Mucosa of descending colon (tissue), 3 donors: ENCODE results near the gene BNC2. TPM values are rescaled to one million over a fixed set of nuclear protein-coding genes. Genes with fewer than 3 reads are reported as not detected.

Experiments
- ATAC-seq: fragments of 200-7000 bp; cut with Tn5 transposase; one replicate; pipeline ENCODE4 v1.9.1; 2020; ENCODE audit warnings: mild to moderate bottlenecking, moderate library complexity
- DNase-seq, 3 donors: peaks; one replicate each; pipeline ENCODE4 v3.0.0-alpha.2; 2020
- H3K36me3 ChIP-seq: fragments of 200-600 bp; one replicate; pipeline ENCODE4 v1.8.0; 2021; ENCODE audit warnings: low read depth, mild to moderate bottlenecking
- H3K4me1 ChIP-seq: fragments of 200-600 bp; one replicate; pipeline ENCODE4 v1.8.0; 2021; ENCODE audit warnings: low read depth, mild to moderate bottlenecking
- H3K4me3 ChIP-seq: fragments of 200-600 bp; one replicate; pipeline ENCODE4 v1.8.0; 2021; ENCODE audit warnings: mild to moderate bottlenecking
- H3K9me3 ChIP-seq: fragments of 200-600 bp; one replicate; pipeline ENCODE4 v1.8.0; 2021; ENCODE audit warnings: mild to moderate bottlenecking
- intact Hi-C, 2 donors: fragments of 100-400 bp; cut with DNase I in 1 of 2; cut with micrococcal nuclease in 1 of 2; formaldehyde crosslinking; loops; one replicate each; pipeline versions ENCODE4 v1.11.0 to v1.11.1; 2022; cut with DNase I, micrococcal nuclease
- total RNA-seq, 3 donors: library from RNA; stranded (reverse); fragmentation: NEBNext Ultra II Directional in 2 of 3; extraction: Animal tissue kit (Norgen Biotek cat#: 25700) in 2 of 3; gene quantifications; one replicate each; pipeline versions ENCODE4 v1.2.1 to v1.2.4, GENCODE V29; 2021 to 2023
- TF ChIP-seq, protein P1 (sequence below): fragments of 200-600 bp; IDR thresholded peaks from one replicate; pipeline ENCODE4 v1.8.0; 2022; ENCODE audit warnings: antibody characterized with exemption, mild to moderate bottlenecking
- donor health status: DM: no; HTN: no; CAD: no; lungs with moderate emphysema.
- donor health status: DM: no; HTN: no; CAD: no.
- donor health status: DM: no; HTN: yes; CAD: no.

The BNC2 gene
- total RNA-seq, 3 donors from 2014 or later, result 8.2 to 192 (median 12.0) TPM

GRCh38 chr9:16659096-16659495 is 211.4 kb downstream of the BNC2 start:
- ATAC-seq, result no peak
- intact Hi-C loops, result no loop called here

GRCh38 chr9:16656432-16657169 is 213.9 kb downstream of the BNC2 start:
- Histone ChIP-seq H3K4me3 (no peak overlapping the region), H3K4me1 (no peaks in the 10 kb centered on the region), H3K9me3 (no peaks in the 10 kb centered on the region), H3K36me3 (no peaks in the 10 kb centered on the region)
- intact Hi-C loops, result no loop called here
- TF ChIP-seq, protein P1, sequence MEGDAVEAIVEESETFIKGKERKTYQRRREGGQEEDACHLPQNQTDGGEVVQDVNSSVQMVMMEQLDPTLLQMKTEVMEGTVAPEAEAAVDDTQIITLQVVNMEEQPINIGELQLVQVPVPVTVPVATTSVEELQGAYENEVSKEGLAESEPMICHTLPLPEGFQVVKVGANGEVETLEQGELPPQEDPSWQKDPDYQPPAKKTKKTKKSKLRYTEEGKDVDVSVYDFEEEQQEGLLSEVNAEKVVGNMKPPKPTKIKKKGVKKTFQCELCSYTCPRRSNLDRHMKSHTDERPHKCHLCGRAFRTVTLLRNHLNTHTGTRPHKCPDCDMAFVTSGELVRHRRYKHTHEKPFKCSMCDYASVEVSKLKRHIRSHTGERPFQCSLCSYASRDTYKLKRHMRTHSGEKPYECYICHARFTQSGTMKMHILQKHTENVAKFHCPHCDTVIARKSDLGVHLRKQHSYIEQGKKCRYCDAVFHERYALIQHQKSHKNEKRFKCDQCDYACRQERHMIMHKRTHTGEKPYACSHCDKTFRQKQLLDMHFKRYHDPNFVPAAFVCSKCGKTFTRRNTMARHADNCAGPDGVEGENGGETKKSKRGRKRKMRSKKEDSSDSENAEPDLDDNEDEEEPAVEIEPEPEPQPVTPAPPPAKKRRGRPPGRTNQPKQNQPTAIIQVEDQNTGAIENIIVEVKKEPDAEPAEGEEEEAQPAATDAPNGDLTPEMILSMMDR, result no peak
- DNase-seq, result no peak
- no peak for ATAC-seq

More at GRCh38 chr9:16659096-16659495, 211.4 kb downstream of the BNC2 start:
- Histone ChIP-seq H3K4me1 (no peaks in the 10 kb centered on the region), H3K4me3 (no peak overlapping the region), H3K9me3 (no peaks in the 10 kb centered on the region), H3K36me3 (no peaks in the 10 kb centered on the region)
- no peak for DNase-seq
- TF ChIP-seq, protein P1, result no peak

DNA sequence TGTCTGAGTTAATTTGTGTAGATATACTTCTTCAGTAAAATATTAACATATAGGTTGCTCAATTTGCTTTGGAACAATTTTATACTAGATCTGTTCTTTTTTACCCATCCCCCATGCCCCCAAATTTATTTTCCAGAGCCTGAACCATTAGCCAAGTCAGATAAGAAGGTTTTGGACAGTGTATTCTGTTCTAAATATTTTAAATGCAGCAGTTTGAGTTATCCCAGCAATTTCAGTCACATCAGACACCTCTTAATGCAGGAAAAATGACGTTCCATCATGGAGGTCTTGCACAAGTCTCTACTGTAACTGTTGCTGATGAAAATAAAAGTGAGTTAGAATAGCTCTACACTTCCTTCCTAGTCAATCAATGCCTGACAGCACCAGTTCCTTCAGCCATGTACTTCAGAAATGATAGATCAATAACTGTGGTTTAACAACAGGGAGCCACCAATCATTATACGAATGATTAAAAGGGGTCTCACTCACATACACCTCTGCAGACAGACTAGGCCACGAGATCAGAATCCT is 215.8 kb downstream of the BNC2 start:
- Histone ChIP-seq H3K4me3 (no peak overlapping the region), H3K4me1 (no peaks in the 10 kb centered on the region)

DNA sequence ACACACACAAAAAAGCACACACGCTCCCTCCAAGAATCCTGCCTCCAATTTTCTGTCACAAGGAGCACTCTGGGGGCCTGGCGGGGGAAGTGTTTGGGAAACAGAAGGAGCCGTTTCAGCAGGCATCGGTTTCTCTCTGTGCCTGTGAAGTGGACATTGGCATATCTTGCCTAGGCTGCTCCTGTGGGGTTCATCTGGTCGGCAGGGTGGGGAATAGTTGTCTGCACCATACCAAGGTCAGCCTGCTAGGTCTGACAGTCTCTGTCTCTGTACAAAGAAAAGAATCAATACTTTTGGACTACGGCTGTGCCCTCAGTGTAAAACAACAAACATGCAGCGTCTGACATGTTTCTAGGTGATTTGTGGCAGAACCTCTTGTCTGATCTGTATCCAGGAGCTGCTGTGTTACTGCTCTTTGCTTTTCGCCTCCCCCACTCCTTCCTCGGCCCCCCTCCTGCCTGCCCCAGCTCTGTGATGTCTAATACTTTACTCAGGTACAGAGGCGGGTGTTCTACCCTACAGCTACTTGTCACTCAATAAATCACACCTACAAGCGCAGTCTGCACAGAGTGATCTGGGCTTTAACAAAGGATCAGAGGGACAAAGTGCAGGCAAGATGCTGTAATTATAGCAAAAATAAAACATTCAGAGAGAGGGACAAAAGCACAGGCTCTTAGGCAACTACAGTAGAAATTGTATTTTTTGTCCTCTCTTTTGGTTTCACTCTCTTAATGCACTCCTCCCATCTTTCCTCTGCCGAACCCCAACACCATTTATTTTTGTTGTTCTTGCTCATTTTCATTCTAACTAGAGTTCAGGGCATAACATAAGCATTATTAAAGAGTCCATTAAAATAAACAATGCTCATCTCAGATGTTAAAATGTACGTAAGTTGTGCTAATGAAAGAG is 216.7 kb downstream of the BNC2 start:
- Histone ChIP-seq H3K36me3 (no peaks in the 10 kb centered on the region), H3K4me3 (no peak overlapping the region), H3K9me3 (no peaks in the 10 kb centered on the region), H3K4me1 (no peaks in the 10 kb centered on the region)
- peak; percentile 12 for ATAC-seq
- intact Hi-C loops, result no loop called here
- no peak for DNase-seq
- TF ChIP-seq, protein P1, result no peak

More for the DNA sequence above, 215.8 kb downstream of the BNC2 start:
- intact Hi-C loops, result no loop called here
- ATAC-seq, result no peak
- DNase-seq, result no peak
- TF ChIP-seq, protein P1, result no peak
- no peaks in the 10 kb centered on the region for H3K36me3 ChIP-seq
- H3K9me3 ChIP-seq, result no peaks in the 10 kb centered on the region

- TF ChIP-seq, protein P1, result no peak
- Histone ChIP-seq H3K9me3 (no peaks in the 10 kb centered on the region), H3K36me3 (no peaks in the 10 kb centered on the region), H3K4me3 (no peak overlapping the region), H3K4me1 (no peaks in the 10 kb centered on the region)
- ATAC-seq (no peak), DNase-seq (no peak)
- intact Hi-C loops, result no loop called here
These were observed 217.9 kb downstream of the BNC2 start for GRCh38 chr9:16652582-16652981.
